Measurements from ENCODE around the gene SGMS1. TPM values are rescaled to one million over a fixed set of nuclear protein-coding genes. Genes with fewer than 3 reads are reported as not detected.

The SGMS1 gene
- total and polyA plus RNA-seq, 4 donors, result 15.8 to 142 (median 41.3) TPM

DNA sequence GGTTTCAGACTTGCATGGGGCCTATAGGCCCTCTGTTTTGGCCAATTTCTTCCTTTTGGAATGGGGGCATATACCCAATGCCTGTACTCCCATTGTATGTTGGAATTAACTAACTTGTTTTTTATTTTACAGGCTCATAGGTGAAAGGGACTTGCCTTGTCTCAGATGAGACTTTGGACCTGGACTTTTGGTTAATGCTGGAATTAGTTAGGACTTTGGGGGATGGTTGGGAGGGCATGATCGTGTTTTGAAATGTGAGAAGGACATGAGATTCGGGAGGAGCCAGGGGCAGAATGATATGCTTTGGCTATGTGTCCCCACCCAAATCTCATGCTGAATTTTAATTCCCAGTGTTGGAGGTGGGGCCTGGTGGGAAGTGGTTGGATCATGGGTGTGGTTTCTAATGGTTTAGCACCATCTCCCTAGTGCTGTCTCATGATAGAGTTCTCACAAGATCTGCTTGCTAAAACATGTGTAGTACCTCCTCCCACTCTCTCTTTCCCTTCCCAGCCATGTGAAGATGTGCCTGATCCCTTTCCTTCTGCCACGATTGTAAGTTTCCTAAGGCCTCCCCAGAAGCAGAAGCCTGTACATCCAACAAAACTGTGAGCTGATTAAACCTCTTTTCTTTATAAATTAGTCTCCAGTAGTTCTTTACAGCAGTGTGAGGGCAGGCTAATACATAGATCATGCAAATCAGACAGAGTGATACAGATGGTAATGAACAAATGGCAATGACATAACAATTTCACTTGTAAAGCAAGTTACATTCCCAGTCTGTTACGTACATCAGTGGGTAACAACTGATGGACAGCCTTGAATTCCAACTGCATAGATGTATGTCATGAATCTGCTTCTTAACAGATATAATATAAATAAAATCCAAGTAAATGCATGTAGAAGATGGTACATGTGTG lies 146.2 kb downstream of the SGMS1 start:
- ATAC-seq (ENCODE audit: insufficient read depth, low FRiP score) (no peak), DNase-seq (no peak)
- TF ChIP-seq, protein P1, sequence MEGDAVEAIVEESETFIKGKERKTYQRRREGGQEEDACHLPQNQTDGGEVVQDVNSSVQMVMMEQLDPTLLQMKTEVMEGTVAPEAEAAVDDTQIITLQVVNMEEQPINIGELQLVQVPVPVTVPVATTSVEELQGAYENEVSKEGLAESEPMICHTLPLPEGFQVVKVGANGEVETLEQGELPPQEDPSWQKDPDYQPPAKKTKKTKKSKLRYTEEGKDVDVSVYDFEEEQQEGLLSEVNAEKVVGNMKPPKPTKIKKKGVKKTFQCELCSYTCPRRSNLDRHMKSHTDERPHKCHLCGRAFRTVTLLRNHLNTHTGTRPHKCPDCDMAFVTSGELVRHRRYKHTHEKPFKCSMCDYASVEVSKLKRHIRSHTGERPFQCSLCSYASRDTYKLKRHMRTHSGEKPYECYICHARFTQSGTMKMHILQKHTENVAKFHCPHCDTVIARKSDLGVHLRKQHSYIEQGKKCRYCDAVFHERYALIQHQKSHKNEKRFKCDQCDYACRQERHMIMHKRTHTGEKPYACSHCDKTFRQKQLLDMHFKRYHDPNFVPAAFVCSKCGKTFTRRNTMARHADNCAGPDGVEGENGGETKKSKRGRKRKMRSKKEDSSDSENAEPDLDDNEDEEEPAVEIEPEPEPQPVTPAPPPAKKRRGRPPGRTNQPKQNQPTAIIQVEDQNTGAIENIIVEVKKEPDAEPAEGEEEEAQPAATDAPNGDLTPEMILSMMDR (IDR thresholded peaks at IDR 0.05; ENCODE audit: control extremely low read depth, extremely low read depth), result no peak
- H3K9me3 ChIP-seq (ENCODE audit: control insufficient read depth in 4 of 4, insufficient read depth in 3 of 4, low read length in 3 of 4), result no peaks in the 10 kb centered on the region
- H3K4me1 ChIP-seq (ENCODE audit: control insufficient read depth in 5 of 5, insufficient read depth in 5 of 5, low read length in 5 of 5), result peaks cover 0 to 5% (median 0%) of the 10 kb centered on the region in 5 donors
- no peak overlapping the region for H3K9ac ChIP-seq (ENCODE audit: insufficient read depth in 1 of 2, low read length in 2 of 2)
- H3K4me3 ChIP-seq, result no peak overlapping the region
- H3K27me3 ChIP-seq (ENCODE audit: control insufficient read depth in 3 of 3, insufficient read depth in 3 of 3, low read length in 2 of 3), result no peaks in the 10 kb centered on the region
- H3K36me3 ChIP-seq (ENCODE audit: control insufficient read depth in 4 of 4, insufficient read depth in 4 of 4, low read length in 4 of 4), result peaks cover 0 to 8% (median 2%) of the 10 kb centered on the region in 4 donors
- WGBS, 2 donors, result 81 to 95% methylated on average over 4 of the region's 4 CpGs
- no peak overlapping the region for H3K27ac ChIP-seq (ENCODE audit: low read depth in 1 of 2, low read length in 1 of 2)

DNA sequence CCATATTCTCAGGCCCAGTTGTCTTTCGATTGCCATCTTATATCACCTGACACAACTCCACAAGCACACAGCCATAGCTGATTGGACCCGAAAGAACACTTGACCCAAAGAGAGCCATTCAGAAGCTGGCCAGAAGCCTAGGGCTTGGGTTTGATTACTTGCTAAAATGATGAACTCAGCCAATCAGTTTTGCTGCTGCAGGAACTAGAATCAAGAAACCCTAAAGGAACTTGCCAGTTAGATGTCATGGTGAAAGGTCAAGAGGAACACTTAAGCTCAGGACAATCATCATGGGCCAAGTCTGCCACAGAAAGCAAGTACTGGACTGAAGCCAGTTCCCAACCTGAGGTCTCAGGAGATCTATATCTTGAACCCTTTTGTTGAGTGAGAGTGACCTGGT lies 150.0 kb downstream of the SGMS1 start:
- TF ChIP-seq, protein P1 (IDR thresholded peaks at IDR 0.05; ENCODE audit: control extremely low read depth, extremely low read depth), result no peak
- Histone ChIP-seq H3K27ac (ENCODE audit: low read depth in 1 of 2, low read length in 1 of 2) (no peak overlapping the region), H3K27me3 (ENCODE audit: control insufficient read depth in 3 of 3, insufficient read depth in 3 of 3, low read length in 2 of 3) (no peaks in the 10 kb centered on the region), H3K9ac (ENCODE audit: insufficient read depth in 1 of 2, low read length in 2 of 2) (no peak overlapping the region), H3K9me3 (ENCODE audit: control insufficient read depth in 4 of 4, insufficient read depth in 3 of 4, low read length in 3 of 4) (no peaks in the 10 kb centered on the region), H3K4me3 (no peak overlapping the region), H3K36me3 (ENCODE audit: control insufficient read depth in 4 of 4, insufficient read depth in 4 of 4, low read length in 4 of 4) (peaks cover 0 to 8% (median 2%) of the 10 kb centered on the region in 4 donors), H3K4me1 (ENCODE audit: control insufficient read depth in 5 of 5, insufficient read depth in 5 of 5, low read length in 5 of 5) (peaks cover 1 to 30% (median 18%) of the 10 kb centered on the region in 5 donors)
- DNase-seq (no peak), ATAC-seq (ENCODE audit: insufficient read depth, low FRiP score) (no peak)
- WGBS, 2 donors, result 93 to 100% methylated on average over 2 of the region's 2 CpGs

DNA sequence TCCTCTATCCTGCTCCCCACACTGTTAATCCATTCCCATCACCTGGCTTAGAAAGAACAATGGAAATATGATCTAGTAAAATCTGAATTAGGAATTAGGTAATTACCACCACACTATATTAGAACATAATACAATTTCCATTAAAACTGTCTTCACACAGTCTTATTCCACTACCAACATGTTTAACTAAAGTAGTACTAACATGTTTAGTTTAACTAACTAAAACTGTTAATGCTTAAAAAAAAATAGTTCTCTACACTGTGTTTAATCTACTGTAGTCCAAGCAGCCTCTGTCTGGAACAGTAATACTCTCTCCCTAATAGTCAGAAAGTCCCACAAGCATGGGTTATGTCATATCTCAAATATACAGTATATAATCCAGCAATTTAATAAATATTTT lies 150.8 kb downstream of the SGMS1 start:
- Histone ChIP-seq H3K9ac (ENCODE audit: insufficient read depth in 1 of 2, low read length in 2 of 2) (no peak overlapping the region), H3K4me1 (ENCODE audit: control insufficient read depth in 5 of 5, insufficient read depth in 5 of 5, low read length in 5 of 5) (peaks cover 1 to 30% (median 18%) of the 10 kb centered on the region in 5 donors), H3K27ac (ENCODE audit: low read depth in 1 of 2, low read length in 1 of 2) (no peak overlapping the region), H3K4me3 (no peak overlapping the region), H3K36me3 (ENCODE audit: control insufficient read depth in 4 of 4, insufficient read depth in 4 of 4, low read length in 4 of 4) (peaks cover 0 to 8% (median 2%) of the 10 kb centered on the region in 4 donors), H3K9me3 (ENCODE audit: control insufficient read depth in 4 of 4, insufficient read depth in 3 of 4, low read length in 3 of 4) (no peaks in the 10 kb centered on the region), H3K27me3 (ENCODE audit: control insufficient read depth in 3 of 3, insufficient read depth in 3 of 3, low read length in 2 of 3) (no peaks in the 10 kb centered on the region)
- ATAC-seq (ENCODE audit: insufficient read depth, low FRiP score) (no peak), DNase-seq (no peak)
- TF ChIP-seq, protein P1 (IDR thresholded peaks at IDR 0.05; ENCODE audit: control extremely low read depth, extremely low read depth), result no peak

All from lung (tissue), 12 donors.